GM12878 (cell line): Measurements from ENCODE around the gene GLRX5. TPM values are rescaled to one million over a fixed set of nuclear protein-coding genes. Genes with fewer than 3 reads are reported as not detected.

Experiments
- BCL3 ChIP-seq: IDR thresholded peaks from 2 replicates; pipeline ENCODE4 v1.6.1; 2011; ENCODE audit warnings: borderline replicate concordance, low read depth, mild to moderate bottlenecking, moderate library complexity, low read length; ENCODE audit not compliant: insufficient read depth, poor library complexity, severe bottlenecking
- CREM ChIP-seq: IDR thresholded peaks from 2 replicates; pipeline ENCODE4 v1.6.1; 2014; ENCODE audit warnings: antibody characterized with exemption, low read depth
- E4F1 ChIP-seq: fragments of 450-650 bp; IDR thresholded peaks from 2 replicates; pipeline ENCODE4 v1.6.1; 2018; ENCODE audit warnings: borderline replicate concordance, mild to moderate bottlenecking; ENCODE audit not compliant: partially characterized antibody
- ESRRA ChIP-seq: IDR thresholded peaks from 2 replicates; pipeline ENCODE4 v1.6.1; 2012; ENCODE audit warnings: mild to moderate bottlenecking, low read length, improper control_type of control experiment
- FOXK2 ChIP-seq: fragments of 450-650 bp; IDR thresholded peaks from 2 replicates; pipeline ENCODE4 v1.6.1; 2017; ENCODE audit warnings: mild to moderate bottlenecking, moderate library complexity
- IRF3 ChIP-seq: fragments of 450-650 bp; IDR thresholded peaks from 2 replicates; pipeline ENCODE4 v1.6.1; 2014; ENCODE audit warnings: mild to moderate bottlenecking
- JUND ChIP-seq: IDR thresholded peaks from 2 replicates; pipeline ENCODE4 v1.6.1; 2012; ENCODE audit warnings: low read depth, mild to moderate bottlenecking, low read length, improper control_type of control experiment, moderate library complexity
- KAT2A ChIP-seq: conservative IDR thresholded peaks from 2 replicates; pipeline ENCODE4 v1.6.1; 2011; ENCODE audit warnings: low read depth, low read length; ENCODE audit not compliant: control insufficient read depth
- MXI1 ChIP-seq: fragments of 150-350 bp; IDR thresholded peaks from 2 replicates; pipeline ENCODE4 v1.6.1; 2011; ENCODE audit warnings: low read depth, mild to moderate bottlenecking, inconsistent platforms, low read length, improper control_type of control experiment
- NR2F1 ChIP-seq: fragments of 450-650 bp; conservative IDR thresholded peaks from 2 replicates; pipeline ENCODE4 v1.6.1; 2017; ENCODE audit warnings: mild to moderate bottlenecking
- SIN3A ChIP-seq: IDR thresholded peaks from 2 replicates; pipeline ENCODE4 v1.6.1; 2012; ENCODE audit warnings: low read depth, low read length, improper control_type of control experiment
- STAT3 ChIP-seq: IDR thresholded peaks from 2 replicates; pipeline ENCODE4 v1.6.1; 2011; ENCODE audit warnings: low read depth, low read length, improper control_type of control experiment
- YY1 ChIP-seq: IDR thresholded peaks from 2 replicates; pipeline ENCODE4 v1.6.1; 2011; ENCODE audit warnings: low read depth, mild to moderate bottlenecking, low read length
- ZBED1 ChIP-seq: IDR thresholded peaks from 2 replicates; pipeline ENCODE4 v1.6.1; 2016; ENCODE audit warnings: borderline replicate concordance
- polyA plus RNA-seq, 11 experiments: library from polyadenylated mRNA; depleted of rRNA in 4 of 11; unstranded in 6 of 11; stranded (reverse) in 5 of 11; fragments of >200 nt; fragmentation: Nextera tagmentation in 4 of 11; fragmentation: Illumina TruSeq in 1 of 11; extraction: Ambion mirVana in 4 of 11; extraction: Trizol in 1 of 11; gene quantifications; 1 replicate in 1 of 11; 2 replicates in 10 of 11; pipeline versions ENCODE4 v1.2.1 to v1.2.3, GENCODE V29; 2011 to 2016; ENCODE audit warnings: inconsistent platforms in 2 of 11, missing spikeins in 2 of 11, low read depth in 1 of 11
- total RNA-seq, 4 experiments: library from RNA; depleted of rRNA in 3 of 4; stranded (reverse); fragments of >200 nt in 3 of 4; fragmentation: Illumina TruSeq in 1 of 4; extraction: Trizol in 1 of 4; gene quantifications; 2 replicates each; pipeline versions ENCODE4 v1.2.1 to v1.2.3, GENCODE V29; 2013 to 2021
- TF ChIP-seq, protein P1 (sequence below): IDR thresholded peaks from 2 replicates; pipeline ENCODE4 v1.6.1; 2011; ENCODE audit warnings: borderline replicate concordance, low read depth, mild to moderate bottlenecking, moderate library complexity, mixed read lengths, low read length; ENCODE audit not compliant: insufficient read depth; ENCODE audit errors: extremely low read length
- TF ChIP-seq, protein P2 (sequence below): fragments of 150-350 bp; IDR thresholded peaks from 2 replicates; pipeline ENCODE4 v1.6.1; 2014; ENCODE audit warnings: mild to moderate bottlenecking, low read depth, low read length
- TF ChIP-seq, protein P3 (sequence below): IDR thresholded peaks from 2 replicates; pipeline ENCODE4 v1.6.1; 2012; ENCODE audit warnings: low read depth, low read length, improper control_type of control experiment

GLRX5 gene
- total and polyA plus RNA-seq, 10 of the 15 experiments (the other 5 are each of a cell fraction or from before 2014, with no cell fraction given) = 12.8 to 139 (median 55.4) TPM

DNA sequence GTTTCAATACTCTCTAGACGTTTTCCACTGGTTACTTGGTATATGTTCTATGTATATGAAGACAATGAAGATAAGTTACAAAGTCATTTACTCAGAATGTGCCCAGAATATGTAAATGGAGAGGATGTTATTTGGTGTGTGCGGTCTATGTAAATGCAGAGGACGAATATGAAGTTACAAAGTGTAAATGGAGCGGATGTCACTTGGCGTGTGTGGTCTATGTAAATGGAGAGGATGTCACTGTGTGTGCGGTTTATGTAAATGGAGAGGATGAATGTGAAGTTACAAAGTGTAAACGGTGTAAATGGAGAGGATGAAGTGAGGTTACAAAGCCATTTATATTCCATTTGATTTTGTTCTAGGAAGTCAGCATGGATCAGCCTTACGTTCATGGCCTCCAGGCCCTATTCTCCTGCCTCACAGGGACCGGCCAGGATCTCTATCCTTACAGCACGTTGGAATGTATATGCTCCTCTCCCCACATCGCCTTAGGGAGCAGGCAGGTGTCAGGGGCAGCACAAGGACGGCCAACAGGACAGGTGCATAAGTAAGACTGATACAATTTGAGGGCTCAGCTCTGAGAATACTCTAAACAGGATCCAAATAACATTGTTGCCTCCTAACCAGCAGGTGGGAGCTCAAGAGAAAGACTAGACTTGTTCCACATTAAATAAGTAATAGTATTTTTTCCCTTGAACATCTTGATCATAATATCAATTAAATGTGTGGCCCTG is 42.4 kb downstream of the GLRX5 start (continued):
- TF ChIP-seq E4F1 (no peak), SIN3A (no peak), ESRRA (no peak), ZBED1 (no peak), NR2F1 (peak; percentile 69), STAT3 (no peak), FOXK2 (no peak), MXI1 (no peak), JUND (no peak), CREM (no peak), YY1 (no peak), BCL3 (no peak), KAT2A (no peak), IRF3 (no peak)
- TF ChIP-seq, protein P1, sequence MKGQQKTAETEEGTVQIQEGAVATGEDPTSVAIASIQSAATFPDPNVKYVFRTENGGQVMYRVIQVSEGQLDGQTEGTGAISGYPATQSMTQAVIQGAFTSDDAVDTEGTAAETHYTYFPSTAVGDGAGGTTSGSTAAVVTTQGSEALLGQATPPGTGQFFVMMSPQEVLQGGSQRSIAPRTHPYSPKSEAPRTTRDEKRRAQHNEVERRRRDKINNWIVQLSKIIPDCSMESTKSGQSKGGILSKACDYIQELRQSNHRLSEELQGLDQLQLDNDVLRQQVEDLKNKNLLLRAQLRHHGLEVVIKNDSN = no peak
- TF ChIP-seq, protein P2, sequence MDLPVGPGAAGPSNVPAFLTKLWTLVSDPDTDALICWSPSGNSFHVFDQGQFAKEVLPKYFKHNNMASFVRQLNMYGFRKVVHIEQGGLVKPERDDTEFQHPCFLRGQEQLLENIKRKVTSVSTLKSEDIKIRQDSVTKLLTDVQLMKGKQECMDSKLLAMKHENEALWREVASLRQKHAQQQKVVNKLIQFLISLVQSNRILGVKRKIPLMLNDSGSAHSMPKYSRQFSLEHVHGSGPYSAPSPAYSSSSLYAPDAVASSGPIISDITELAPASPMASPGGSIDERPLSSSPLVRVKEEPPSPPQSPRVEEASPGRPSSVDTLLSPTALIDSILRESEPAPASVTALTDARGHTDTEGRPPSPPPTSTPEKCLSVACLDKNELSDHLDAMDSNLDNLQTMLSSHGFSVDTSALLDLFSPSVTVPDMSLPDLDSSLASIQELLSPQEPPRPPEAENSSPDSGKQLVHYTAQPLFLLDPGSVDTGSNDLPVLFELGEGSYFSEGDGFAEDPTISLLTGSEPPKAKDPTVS = no peak
- TF ChIP-seq, protein P3, sequence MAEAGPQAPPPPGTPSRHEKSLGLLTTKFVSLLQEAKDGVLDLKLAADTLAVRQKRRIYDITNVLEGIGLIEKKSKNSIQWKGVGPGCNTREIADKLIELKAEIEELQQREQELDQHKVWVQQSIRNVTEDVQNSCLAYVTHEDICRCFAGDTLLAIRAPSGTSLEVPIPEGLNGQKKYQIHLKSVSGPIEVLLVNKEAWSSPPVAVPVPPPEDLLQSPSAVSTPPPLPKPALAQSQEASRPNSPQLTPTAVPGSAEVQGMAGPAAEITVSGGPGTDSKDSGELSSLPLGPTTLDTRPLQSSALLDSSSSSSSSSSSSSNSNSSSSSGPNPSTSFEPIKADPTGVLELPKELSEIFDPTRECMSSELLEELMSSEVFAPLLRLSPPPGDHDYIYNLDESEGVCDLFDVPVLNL = no peak
